Omental fat pad (tissue), 4 donors: Measurements from ENCODE around the gene LRTM1. TPM values are rescaled to one million over a fixed set of nuclear protein-coding genes. Genes with fewer than 3 reads are reported as not detected.
A peak's percentile ranks its signal among the peaks of the same experiment; 100 is the strongest.

Experiments used
- ATAC-seq: fragments of 150-250 bp; one replicate; pipeline ENCODE4 v1.9.1; 2016; ENCODE audit warnings: mild to moderate bottlenecking, moderate library complexity; ENCODE audit not compliant: low FRiP score
- DNase-seq: peaks from one replicate; pipeline ENCODE4 v3.0.0-alpha.2; 2019; ENCODE audit warnings: low spot score
- total RNA-seq, 4 donors: library from RNA; depleted of rRNA; stranded (reverse); fragments of >200 nt; gene quantifications; one replicate each; pipeline ENCODE4 v1.1.0, GENCODE V29; 2016
- TF ChIP-seq, protein P1 (sequence below), 3 donors: fragments of 450-650 bp; IDR thresholded peaks; one replicate each; pipeline ENCODE4 v1.5.1; 2016 to 2017; ENCODE audit warnings: antibody characterized with exemption in 3 of 3, mild to moderate bottlenecking in 3 of 3, moderate library complexity in 2 of 3

Gene LRTM1
- total RNA-seq, 4 donors from 2014 or later, result not detected

DNA sequence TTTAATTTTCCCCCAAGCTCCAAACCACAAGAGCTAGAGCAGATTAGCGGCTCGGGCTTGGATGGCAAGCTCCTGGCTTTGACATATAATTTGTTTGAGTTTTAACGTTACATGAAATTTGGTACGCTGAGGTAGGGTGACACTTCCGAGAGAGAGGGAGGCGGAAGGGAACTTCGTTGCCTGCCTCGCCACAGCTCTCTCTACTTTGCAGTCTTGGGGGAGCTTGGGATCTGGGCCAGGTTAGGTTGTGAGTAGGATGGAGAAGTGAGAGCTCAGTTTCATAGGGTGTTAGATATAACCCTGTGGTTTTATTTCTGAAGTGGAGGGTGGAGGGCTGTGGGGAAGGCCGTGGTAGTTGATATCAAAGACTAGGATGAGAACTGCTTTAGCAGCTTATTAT is 39.7 kb downstream of the LRTM1 start:
- DNase-seq (no peak), ATAC-seq (no peak)
- TF ChIP-seq, protein P1, sequence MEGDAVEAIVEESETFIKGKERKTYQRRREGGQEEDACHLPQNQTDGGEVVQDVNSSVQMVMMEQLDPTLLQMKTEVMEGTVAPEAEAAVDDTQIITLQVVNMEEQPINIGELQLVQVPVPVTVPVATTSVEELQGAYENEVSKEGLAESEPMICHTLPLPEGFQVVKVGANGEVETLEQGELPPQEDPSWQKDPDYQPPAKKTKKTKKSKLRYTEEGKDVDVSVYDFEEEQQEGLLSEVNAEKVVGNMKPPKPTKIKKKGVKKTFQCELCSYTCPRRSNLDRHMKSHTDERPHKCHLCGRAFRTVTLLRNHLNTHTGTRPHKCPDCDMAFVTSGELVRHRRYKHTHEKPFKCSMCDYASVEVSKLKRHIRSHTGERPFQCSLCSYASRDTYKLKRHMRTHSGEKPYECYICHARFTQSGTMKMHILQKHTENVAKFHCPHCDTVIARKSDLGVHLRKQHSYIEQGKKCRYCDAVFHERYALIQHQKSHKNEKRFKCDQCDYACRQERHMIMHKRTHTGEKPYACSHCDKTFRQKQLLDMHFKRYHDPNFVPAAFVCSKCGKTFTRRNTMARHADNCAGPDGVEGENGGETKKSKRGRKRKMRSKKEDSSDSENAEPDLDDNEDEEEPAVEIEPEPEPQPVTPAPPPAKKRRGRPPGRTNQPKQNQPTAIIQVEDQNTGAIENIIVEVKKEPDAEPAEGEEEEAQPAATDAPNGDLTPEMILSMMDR (IDR thresholded peaks at IDR 0.05), result no peak

DNA sequence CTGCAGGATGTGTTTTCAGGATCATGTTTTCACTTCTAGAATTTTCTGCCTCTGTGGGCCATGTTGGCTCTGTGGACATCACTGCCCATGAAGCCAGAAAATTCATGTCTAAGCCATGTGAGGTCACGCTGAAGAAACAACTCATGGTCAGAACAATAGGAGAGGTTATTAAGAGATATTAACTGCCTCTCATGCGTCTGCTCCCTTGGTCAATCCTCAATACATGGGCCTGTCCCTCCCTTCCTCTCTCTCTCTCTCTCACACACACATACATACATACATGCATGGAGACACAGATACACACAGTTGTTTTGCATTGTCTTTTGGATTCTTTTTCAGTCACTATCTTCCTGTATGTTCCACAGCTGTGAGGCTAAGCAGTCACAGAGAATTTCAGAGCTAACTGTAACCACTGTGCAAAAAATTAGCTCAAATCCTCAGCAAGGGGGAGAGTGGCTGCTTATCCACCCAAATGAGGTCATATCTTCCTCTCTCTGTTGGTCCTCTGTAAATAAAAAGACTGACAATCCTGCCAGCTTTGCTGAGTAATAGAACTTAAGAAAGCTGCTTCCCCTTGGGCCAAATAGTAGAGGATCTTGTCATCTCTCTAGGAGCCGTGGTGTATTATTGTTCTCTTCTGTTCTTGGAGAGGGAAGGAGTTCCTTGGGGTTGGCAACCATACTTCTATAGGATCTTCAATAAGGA is 45.6 kb downstream of the LRTM1 start:
- DNase-seq (no peak), ATAC-seq (peak; percentile 89)
- TF ChIP-seq, protein P1 (IDR thresholded peaks at IDR 0.05), result no peak

GRCh38 chr3:54878145-54878544 is 49.7 kb downstream of the LRTM1 start:
- DNase-seq, result no peak
- no peak for ATAC-seq
- TF ChIP-seq, protein P1 (IDR thresholded peaks at IDR 0.05), result no peak

DNA sequence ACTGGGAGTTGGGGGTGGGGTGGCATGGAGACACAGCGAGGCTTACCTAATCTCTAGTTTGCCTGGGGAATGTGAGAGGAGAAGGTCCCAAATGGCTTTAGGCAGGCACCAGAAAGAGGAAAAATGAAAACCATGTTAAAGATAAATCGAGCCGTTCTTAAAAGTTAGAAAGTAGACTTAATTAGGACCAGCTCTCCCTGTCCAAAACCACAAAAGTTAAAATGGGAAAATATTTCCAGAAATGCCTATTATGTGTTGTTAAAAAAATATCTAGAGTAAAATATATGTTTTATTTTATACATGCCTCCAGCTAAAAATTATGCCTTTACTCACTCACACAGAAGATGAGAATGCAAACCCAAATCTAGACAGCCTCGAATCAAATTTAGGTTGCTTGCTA is 50.1 kb downstream of the LRTM1 start:
- ATAC-seq, result no peak
- DNase-seq, result no peak
- TF ChIP-seq, protein P1 (IDR thresholded peaks at IDR 0.05), result no peak

DNA sequence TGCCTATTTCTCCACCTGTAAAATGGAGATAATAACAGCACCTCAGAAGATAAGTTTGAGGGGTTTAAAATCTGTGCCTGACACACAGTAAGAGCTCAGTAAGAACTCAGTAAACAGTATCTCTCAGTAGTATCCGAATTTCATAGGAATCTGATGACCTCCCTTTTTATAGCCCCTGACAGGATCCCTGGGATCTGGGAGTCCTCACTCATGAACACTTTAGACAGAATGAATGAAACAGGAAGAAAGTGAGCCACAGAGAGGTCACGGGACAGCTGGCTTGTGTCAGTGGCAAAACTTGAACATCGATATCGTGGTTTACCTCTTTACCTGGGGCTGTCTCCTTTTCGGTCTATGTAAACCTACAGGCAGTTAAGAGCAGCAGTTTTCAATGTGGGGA is 51.2 kb downstream of the LRTM1 start:
- TF ChIP-seq, protein P1 (IDR thresholded peaks at IDR 0.05), result no peak
- ATAC-seq (no peak), DNase-seq (no peak)

- DNase-seq, result no peak
- TF ChIP-seq, protein P1 (IDR thresholded peaks at IDR 0.05), result no peak
- no peak for ATAC-seq
Measured at GRCh38 chr3:54875596-54876268, 52.1 kb downstream of the LRTM1 start.
